NB4 (cell line): Measurements from ENCODE around the gene DYNLT1.

ENCODE experiments used
- POLR2A ChIP-seq: IDR thresholded peaks from 2 replicates; pipeline ENCODE4 v1.6.1; 2011; ENCODE audit warnings: mild to moderate bottlenecking; ENCODE audit not compliant: insufficient read length; ENCODE audit errors: extremely low read depth
- TF ChIP-seq, protein P1 (sequence below): IDR thresholded peaks from one replicate; pipeline ENCODE4 v1.5.1; 2012; ENCODE audit warnings: low read depth, low read length
- TF ChIP-seq, protein P2 (sequence below): IDR thresholded peaks from 2 replicates; pipeline ENCODE4 v1.6.1; 2011; ENCODE audit warnings: low read depth, low read length

DNA sequence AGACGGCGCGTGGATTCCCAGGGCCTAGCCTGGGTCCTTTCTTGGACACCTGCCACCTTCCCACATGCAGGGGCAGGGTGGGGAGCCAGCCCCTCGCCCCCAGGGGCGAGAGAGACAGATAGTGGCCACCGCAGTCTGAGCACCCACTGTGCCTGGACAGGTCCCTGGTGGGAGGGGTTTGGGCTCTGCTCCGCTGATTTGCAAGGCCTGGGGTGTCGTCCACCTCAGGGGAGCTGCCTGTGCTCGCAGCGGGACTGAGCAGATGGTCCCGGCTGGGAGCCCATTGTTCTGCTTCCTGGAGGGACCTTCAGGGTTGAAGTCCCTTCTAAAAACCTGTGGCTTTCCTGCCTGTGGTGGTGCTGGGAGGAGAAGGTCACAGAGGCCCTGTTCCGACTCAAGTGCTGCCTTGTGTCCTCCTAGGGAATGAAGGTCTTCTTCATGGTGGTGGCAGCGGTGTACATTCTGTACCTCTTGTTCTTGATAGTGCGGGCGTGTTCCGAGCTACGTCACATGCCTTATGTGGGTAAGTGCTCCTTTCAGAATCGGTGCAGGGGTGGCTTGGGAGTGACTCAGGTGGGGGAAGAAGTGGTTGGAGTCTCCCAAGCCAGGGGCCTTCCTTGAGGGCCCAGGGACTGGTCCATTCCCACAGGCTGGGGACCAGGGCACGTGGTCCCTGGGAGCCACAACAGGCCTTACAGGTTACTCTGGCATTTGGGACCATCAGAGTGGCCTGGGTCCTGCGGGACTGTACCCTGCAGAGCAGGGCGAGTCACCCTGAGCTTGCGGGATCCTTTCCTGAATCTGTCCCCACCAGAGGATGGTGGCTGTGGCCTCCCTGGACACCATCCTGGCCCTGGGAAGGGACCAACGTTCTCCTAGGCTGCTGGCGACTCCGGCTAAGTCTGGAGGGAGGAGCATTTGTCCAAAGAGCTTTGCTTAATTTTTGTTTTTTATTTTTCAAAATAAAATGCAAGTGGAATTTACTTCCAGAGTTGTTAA lies 19.6 kb downstream of the DYNLT1 start:
- TF ChIP-seq, protein P1, sequence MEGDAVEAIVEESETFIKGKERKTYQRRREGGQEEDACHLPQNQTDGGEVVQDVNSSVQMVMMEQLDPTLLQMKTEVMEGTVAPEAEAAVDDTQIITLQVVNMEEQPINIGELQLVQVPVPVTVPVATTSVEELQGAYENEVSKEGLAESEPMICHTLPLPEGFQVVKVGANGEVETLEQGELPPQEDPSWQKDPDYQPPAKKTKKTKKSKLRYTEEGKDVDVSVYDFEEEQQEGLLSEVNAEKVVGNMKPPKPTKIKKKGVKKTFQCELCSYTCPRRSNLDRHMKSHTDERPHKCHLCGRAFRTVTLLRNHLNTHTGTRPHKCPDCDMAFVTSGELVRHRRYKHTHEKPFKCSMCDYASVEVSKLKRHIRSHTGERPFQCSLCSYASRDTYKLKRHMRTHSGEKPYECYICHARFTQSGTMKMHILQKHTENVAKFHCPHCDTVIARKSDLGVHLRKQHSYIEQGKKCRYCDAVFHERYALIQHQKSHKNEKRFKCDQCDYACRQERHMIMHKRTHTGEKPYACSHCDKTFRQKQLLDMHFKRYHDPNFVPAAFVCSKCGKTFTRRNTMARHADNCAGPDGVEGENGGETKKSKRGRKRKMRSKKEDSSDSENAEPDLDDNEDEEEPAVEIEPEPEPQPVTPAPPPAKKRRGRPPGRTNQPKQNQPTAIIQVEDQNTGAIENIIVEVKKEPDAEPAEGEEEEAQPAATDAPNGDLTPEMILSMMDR, result no peak
- TF ChIP-seq POLR2A, result no peak
- TF ChIP-seq, protein P2, sequence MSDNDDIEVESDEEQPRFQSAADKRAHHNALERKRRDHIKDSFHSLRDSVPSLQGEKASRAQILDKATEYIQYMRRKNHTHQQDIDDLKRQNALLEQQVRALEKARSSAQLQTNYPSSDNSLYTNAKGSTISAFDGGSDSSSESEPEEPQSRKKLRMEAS, result no peak
